CD4-positive, alpha-beta T cell treated with Interleukin-21 for 1 hour (primary cell): ENCODE measurements around the gene EPS8.
"Not testable (repeated sequence)": the region's sequence is repeated elsewhere in the genome, so short reads cannot be mapped to it uniquely, and the experiment has no call there.

ENCODE experiments used
- DNase-seq: peaks from one replicate; pipeline ENCODE4 v3.0.0-alpha.2; 2020

The EPS8 gene

GRCh38 chr12:15796493-15797141, 7.4 kb upstream of the EPS8 start:
- DNase-seq, result no peak

GRCh38 chr12:15794836-15795235, 5.6 kb upstream of the EPS8 start:
- DNase-seq, result no peak

GRCh38 chr12:15794196-15794595, 5.0 kb upstream of the EPS8 start:
- no peak for DNase-seq

GRCh38 chr12:15788233-15789219, 662 bp downstream of the EPS8 start:
- DNase-seq, result peak; percentile 11

- DNase-seq, result no peak
Observed at GRCh38 chr12:15787778-15788177, 1.4 kb downstream of the EPS8 start.

GRCh38 chr12:15786772-15787171, 2.4 kb downstream of the EPS8 start:
- no peak for DNase-seq

- DNase-seq, result no peak
Observed at GRCh38 chr12:15783288-15783687, 5.9 kb downstream of the EPS8 start.

- no peak for DNase-seq
Observed at GRCh38 chr12:15782667-15783066, 6.5 kb downstream of the EPS8 start.

GRCh38 chr12:15779925-15780324, 9.3 kb downstream of the EPS8 start:
- no peak for DNase-seq

GRCh38 chr12:15778126-15778525, 11.1 kb downstream of the EPS8 start:
- DNase-seq, result no peak

GRCh38 chr12:15777355-15778012, 11.7 kb downstream of the EPS8 start:
- no peak for DNase-seq

- no peak for DNase-seq
Observed at GRCh38 chr12:15776532-15776931, 12.7 kb downstream of the EPS8 start.

- no peak for DNase-seq
Observed at GRCh38 chr12:15774819-15775218, 14.4 kb downstream of the EPS8 start.

GRCh38 chr12:15772405-15773018, 16.7 kb downstream of the EPS8 start:
- DNase-seq, result peak; percentile 12

- DNase-seq, result no peak
Observed at GRCh38 chr12:15770581-15770980, 18.6 kb downstream of the EPS8 start.

- no peak for DNase-seq
Observed at GRCh38 chr12:15770021-15770420, 19.2 kb downstream of the EPS8 start.

GRCh38 chr12:15769586-15769985, 19.6 kb downstream of the EPS8 start:
- no peak for DNase-seq

- DNase-seq, result no peak
Observed at GRCh38 chr12:15767301-15767700, 21.9 kb downstream of the EPS8 start.

GRCh38 chr12:15763328-15763727, 25.9 kb downstream of the EPS8 start:
- DNase-seq, result no peak

- DNase-seq, result not testable (repeated sequence)
Observed at GRCh38 chr12:15762162-15762561, 27.0 kb downstream of the EPS8 start.

- DNase-seq, result no peak
Observed at GRCh38 chr12:15757553-15758255, 31.5 kb downstream of the EPS8 start.

GRCh38 chr12:15756822-15757221, 32.4 kb downstream of the EPS8 start:
- no peak for DNase-seq

GRCh38 chr12:15754233-15754632, 35.0 kb downstream of the EPS8 start:
- no peak for DNase-seq
